ENCODE results near the gene MPP1.
"Not testable (repeated sequence)": the region's sequence is repeated elsewhere in the genome, so short reads cannot be mapped to it uniquely, and the experiment has no call there.

The MPP1 gene

DNA sequence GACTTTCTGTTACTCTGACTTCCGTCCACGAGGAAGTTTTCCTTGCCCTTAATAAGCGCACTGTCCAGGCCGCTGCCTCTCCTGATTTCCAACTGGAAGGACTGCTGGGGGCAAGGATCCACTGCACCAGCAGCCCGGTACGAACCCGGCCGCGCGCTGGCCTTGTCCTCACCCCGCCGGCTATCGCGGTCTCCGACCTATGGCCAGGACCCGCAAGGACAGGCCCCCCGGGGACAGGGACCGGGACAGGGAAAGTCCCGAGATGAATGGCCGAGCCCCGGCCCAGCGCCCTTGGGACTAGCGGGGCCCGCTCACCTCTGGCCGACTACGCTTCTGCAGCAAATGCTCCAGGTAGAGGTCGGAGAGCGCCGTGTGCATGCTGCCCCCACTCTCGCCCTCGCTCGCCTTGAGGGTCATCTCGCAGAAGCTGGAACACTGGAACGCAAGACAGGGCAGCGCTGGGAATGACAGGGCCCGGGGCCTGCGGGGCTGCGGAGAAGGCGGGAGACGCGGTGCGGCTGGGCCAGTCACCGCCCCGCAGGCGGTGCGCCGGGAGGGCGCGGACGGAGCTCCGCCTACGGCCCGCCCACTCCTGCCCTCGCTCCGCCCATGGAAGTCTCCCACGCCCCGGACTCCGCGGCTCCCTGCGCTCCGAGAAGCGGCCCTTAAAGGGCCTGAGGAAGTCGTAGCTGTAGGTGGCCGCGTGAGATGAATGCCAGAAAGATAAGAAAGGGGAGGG, at the start of gene MPP1:
TSS of gene MPP1 (minus strand) at position 529 of the 739 bp plus-strand sequence. CDS start at position 417, 112 bp downstream.
- DNase-seq (ENCODE audit: low read depth in 2 of 2): peak; percentile 56 to 67

GRCh38 chrX:154850957-154851611, 45.8 kb upstream of the MPP1 start:
- no peak for DNase-seq (ENCODE audit: low read depth in 2 of 2)

GRCh38 chrX:154840856-154841255, 35.6 kb upstream of the MPP1 start:
- DNase-seq (ENCODE audit: low read depth in 2 of 2): no peak

- DNase-seq (ENCODE audit: low read depth in 2 of 2): no peak
These were observed 30.9 kb upstream of the MPP1 start for GRCh38 chrX:154836163-154836562.

GRCh38 chrX:154834562-154834961, 29.3 kb upstream of the MPP1 start, which contains the start of gene SMIM9:
Gene SMIM9, minus strand, starts transcription at chrX:154834662. Its CDS starts 3,806 bp downstream, at chrX:154830856.
- DNase-seq (ENCODE audit: low read depth in 2 of 2): no peak

- no peak for DNase-seq (ENCODE audit: low read depth in 2 of 2)
These were observed 28.5 kb upstream of the MPP1 start for GRCh38 chrX:154833746-154834274.

DNA sequence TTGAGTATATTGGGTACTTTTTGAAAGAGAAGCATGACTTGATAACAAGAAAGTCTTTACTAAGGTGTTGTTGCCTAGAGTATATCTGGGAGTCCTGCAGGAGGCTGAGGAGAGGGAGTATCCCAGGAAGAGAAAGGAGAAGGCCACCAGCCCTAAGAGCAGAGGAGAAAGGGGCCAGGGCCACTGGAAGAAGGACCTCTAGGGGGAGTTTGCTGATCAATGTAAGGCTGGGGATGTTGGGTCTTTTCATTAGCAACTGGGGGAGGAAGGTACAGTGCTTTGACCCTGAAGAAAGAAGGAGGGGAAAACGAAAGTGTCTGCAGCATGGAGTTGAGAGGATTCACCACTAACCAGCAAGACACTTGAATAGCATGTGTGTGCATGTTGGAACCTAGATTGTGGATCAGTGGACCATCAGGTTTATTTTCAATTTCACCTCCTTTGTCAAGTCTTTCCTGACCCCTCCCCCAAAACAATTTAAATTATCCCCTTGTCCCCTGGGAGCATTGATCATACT, 24.7 kb upstream of the MPP1 start:
- no peak for DNase-seq (ENCODE audit: low read depth in 2 of 2)

GRCh38 chrX:154829134-154829533, 23.8 kb upstream of the MPP1 start:
- no peak for DNase-seq (ENCODE audit: low read depth in 2 of 2)

GRCh38 chrX:154828016-154828408, 22.7 kb upstream of the MPP1 start:
- DNase-seq (ENCODE audit: low read depth in 2 of 2): no peak

DNA sequence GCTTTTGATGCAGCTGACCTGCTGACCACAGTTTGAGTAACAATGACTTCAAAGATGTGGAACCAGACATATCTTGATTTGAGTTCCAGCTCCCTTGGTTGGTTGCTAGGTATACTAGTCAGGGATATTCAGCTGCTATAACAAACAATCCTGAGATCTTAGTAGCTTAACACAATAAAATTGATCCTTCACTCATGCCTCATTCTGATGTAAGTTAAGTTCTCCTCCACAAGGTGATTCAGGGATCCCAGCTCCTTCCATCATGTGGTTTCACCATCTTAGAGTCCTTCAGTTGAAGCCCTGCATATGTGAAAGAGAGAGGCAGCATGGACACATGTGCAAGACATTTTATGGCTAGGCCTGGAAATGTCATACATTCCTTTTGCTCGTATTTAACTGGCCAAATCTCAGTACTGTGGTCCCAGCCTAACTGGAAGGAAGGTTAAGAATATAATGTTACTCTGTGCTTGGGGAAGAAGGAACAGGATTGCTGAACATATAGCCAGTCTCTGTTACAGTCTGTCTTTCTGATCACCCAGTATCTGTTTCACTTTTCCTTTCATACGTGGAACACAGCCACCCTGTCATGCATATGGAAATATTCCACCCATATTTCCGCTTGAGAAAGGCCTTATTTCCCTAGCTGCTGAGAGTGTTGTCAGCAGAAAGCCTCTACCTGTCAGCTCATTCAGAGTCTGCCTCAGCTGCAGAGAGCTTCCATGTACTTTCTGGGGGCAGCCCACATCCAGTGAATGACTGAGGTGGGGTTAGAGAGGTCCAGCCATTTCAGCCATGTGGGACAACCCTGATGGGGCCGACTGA, 22.1 kb upstream of the MPP1 start:
- no peak for DNase-seq (ENCODE audit: low read depth in 2 of 2)

GRCh38 chrX:154825586-154825985, 20.3 kb upstream of the MPP1 start:
- DNase-seq (ENCODE audit: low read depth in 2 of 2): not testable (repeated sequence)

GRCh38 chrX:154824638-154825037, 19.4 kb upstream of the MPP1 start:
- no peak for DNase-seq (ENCODE audit: low read depth in 2 of 2)

GRCh38 chrX:154822029-154822428, 16.7 kb upstream of the MPP1 start:
- no peak for DNase-seq (ENCODE audit: low read depth in 2 of 2)

DNA sequence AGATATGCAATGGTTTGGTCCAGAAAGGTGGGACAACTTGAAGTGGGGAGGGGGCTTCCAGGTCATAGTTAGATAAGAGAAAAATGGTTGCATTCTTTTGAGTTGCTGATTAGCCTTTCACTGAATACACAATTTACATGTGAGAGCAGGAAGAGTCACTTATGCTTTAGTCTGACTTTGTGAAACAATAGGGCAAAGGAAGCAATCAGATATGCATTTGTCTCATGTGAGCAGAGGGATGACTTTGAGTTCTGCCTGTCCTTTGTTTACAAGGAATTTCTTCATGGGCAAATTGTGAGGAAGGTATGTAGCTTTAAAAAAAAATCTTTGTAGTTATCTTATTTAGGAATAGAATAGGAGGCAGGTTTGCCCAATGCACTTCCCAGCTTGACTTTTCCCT, 16.2 kb upstream of the MPP1 start:
- no peak for DNase-seq (ENCODE audit: low read depth in 2 of 2)

GRCh38 chrX:154819771-154820341, 14.6 kb upstream of the MPP1 start:
- DNase-seq (ENCODE audit: low read depth in 2 of 2): no peak

- DNase-seq (ENCODE audit: low read depth in 2 of 2): no peak
These were observed 13.9 kb upstream of the MPP1 start for GRCh38 chrX:154818916-154819770.

GRCh38 chrX:154817048-154817618, 11.8 kb upstream of the MPP1 start:
- DNase-seq (ENCODE audit: low read depth in 2 of 2): not testable (repeated sequence)

- DNase-seq (ENCODE audit: low read depth in 2 of 2): not testable (repeated sequence)
These were observed 11.1 kb upstream of the MPP1 start for GRCh38 chrX:154816326-154816898.

DNA sequence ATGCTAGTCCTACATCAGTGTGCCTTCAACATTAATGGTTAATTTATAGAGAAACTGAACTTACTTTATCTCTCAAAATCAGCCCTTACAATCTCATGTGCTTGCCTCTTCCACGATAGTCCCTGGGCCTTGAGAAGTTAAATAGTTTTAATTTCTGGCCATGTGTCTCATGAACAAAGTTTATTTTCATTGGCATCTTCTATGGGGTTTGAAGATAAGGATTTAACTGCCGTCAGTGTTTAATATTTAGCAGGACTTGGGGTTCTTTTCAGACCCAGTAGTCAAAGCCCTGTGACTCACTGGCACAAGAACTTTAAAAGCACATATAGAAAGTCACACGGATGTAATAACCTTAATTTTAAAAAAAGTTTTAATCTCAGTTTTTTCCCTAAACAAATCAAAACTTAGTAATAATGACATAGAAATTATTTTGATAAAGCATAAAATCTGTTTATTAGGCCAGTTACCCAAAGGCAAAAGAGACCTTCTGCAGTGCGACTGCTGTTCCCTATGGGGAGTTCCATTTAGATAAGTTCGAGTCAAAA, 10.1 kb upstream of the MPP1 start:
- no peak for DNase-seq (ENCODE audit: low read depth in 2 of 2)

DNA sequence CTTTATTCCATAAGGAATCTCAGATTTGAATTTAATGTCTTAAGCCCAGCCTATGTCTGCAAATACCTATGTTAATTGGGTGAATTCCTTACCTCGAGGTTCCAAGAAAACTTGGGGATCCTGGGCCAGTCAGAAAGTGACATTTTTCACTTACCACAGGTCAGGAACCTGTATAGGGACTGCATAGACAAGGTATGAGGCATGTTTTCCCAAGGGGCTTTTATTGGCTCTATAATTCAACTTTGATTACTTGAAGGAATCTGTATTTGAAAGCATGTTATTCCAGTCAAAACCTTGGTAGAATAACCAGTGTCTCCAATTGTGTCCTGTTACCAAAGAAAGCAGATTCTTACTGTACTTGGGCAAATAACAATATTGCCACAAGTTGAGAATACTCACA, 8.5 kb upstream of the MPP1 start:
- DNase-seq (ENCODE audit: low read depth in 2 of 2): no peak

Data from stimulated activated CD8-positive, alpha-beta memory T cell treated with anti-CD3 and anti-CD28 coated beads, Interleukin-2, amount 100 ng/mL, for 48 hours (primary cell).